ENCODE results near the gene SNED1.

Gene SNED1

GRCh38 chr2:241133436-241133820, 135.0 kb downstream of the SNED1 start:
- DNase-seq = no peak

DNA sequence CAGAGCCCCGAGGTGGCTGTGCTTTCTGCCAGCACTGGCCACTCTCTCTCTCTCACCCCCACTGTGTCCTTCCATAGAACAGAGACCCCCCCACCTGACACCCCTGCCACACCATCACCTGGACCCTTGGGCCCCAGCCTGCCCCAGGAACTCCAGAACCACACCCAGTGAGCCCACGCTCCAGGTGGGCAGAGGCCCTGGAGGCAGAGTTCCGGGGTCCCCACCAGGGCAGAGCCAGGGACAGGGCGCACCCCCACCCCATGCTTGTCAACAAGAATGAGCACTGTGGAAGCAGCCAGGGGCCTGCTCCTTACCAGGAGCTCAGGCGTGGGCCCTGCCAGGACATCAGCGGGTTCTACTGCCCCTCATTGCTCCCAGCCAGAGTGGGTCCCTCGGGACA, 136.3 kb downstream of the SNED1 start:
- DNase-seq = no peak

DNA sequence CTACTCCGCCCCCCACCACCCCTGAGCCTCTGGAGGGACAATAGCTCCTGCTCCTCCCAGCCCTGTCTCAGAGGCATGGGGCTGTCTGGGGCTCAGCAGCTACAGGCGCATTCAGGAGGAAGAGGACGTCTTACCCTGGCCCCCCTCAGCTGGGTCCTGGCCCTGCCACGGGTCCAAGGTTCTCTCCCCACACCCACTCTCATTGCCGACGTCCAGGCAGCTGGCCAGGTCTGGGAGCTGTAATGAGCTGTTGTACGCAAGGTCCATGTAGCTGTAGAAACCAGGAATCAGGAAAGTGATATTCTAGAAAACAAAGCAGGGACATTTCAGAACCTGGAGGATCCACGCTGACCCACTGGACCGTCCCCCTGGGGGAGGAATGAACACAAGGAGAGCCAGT, 137.3 kb downstream of the SNED1 start:
- DNase-seq = no peak

DNA sequence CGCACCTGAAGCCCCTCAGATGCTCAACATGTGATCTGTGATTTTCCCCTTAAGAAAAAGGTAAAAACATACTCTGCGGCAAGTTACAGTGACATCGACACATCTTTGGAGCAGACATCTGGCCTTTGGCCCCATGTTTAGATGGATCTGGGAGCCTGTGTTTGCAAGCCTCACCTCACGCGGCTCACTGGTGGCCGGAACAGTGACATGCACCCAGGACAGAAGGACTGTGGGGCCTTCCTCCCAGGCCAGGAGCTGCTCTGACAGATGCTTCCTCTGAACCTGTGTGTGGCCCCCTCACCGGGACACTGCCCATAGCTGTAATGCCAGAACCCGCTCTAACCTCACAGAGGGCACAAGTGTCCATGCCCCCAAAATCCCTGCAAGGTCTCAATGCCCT, 137.8 kb downstream of the SNED1 start:
- DNase-seq = no peak

GRCh38 chr2:241136661-241137260, 138.3 kb downstream of the SNED1 start:
- DNase-seq = no peak

GRCh38 chr2:241137276-241138190, 139.1 kb downstream of the SNED1 start:
- DNase-seq = no peak

DNA sequence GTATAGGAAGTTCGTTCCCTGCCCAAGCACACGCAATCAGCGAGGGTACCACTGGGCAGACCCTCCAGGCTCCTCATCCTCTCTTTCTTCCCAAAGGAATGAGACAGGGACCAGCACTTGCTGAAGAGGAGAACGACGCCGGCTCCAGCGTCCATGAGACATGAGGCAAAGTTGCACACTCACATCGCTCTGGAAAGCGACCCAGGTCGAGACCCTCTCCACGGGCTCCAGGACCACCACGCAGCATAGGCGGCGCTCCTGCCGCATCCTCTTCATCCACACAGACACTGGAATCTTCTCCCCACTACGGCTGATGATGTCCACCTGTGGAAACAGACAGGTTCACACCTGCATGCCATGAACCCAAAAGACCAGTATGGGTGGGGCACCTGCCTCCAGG, 140.1 kb downstream of the SNED1 start:
- DNase-seq = no peak

DNA sequence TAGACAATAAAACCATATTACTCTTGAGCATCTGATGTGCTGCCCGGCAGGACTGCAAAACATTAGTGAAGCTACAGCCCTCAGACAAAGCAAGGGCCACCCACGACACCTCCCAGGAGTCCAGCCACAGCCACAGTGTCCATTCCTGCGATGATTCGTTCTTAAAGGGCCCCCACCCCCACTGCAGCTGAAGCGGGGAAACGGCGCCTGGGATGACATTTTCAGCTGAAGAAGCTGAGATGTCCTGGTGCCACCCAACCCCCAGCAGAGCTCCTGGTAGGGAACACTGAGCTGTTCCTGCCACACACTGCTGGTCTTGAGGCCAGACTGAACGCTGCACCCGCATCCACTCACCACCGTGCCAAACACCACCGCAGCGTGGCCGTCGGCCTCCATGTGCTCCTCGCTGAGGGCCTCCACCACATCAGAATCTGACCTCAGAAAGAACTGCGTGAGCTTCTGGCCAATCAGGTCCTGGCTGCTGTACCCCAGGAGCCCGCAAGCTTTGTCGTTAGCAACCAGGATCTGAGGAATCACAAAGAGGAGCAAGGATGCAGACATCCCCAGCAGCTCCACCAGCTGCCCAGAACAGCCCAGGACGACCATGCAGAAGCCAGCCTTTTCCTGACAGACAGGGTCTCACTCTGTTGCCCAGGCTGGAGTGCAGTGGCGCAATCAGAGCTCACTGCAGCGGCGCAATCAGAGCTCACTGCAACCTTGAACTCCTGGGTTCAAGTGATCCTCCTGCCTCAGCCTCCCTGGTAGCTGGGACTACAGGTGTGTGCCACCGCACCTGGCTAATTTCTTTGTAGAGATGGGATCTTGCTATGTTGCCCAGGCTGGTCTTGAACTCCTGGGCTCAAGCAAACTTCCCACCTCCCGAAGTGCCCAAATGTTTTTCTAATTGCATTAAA, 141.4 kb downstream of the SNED1 start:
- no peak for DNase-seq

GRCh38 chr2:241140445-241140840, 142.0 kb downstream of the SNED1 start:
- DNase-seq = no peak

DNA sequence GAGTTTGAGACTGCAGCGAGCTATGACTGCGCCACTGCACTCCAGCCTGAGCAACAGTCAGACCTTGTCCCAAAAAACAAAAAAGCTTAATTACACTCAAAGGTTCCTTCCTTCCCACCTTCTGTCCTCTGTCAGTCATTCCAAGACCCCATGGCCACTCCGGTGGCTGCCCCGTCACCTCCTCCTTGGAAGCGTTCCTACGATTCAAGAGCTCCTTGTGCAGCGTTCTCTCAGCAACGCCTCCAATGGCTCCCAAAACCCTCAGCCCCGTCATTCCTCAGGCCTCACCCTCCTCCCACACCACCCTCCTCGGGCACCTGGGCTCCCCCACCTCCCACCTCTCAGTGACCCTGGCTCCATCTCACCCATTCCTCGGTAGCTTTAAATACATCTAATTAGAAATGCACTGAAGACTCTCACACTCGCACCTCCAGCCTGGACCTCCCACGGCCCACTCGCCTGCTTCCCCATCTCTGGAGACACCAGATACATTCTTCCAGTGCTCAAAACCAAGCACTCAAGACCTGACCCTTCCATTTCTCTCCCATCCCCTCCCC, 142.9 kb downstream of the SNED1 start:
- DNase-seq = no peak

DNA sequence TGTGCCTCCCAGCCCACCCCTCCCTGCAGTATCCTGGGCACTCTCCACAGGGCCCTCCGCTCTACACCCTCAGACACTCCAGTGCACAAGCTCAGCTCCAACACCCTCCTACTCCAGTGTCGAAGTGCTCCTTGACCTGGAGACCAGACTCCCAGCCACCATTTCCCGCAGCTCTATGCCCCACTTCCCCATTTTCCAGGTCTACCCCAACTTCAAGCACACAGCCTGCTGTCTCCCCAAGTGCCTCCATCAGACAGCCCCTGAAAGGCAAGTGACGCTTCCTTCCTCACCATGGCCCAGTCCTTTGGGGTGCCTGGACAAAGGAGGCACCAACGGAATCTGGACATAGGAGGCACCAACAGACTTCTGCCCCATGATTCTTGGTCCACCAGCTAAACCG, 143.6 kb downstream of the SNED1 start:
- DNase-seq = no peak

GRCh38 chr2:241142593-241142992, 144.2 kb downstream of the SNED1 start:
- no peak for DNase-seq

Data from DMS79 treated with DMSO at 0.1 percent for 48 hours (cell line).